NCI-H1048 (cell line): Measurements from ENCODE around the gene LIMD2.
A peak's percentile ranks its signal among the peaks of the same experiment; 100 is the strongest.
"Not testable (repeated sequence)": the region's sequence is repeated elsewhere in the genome, so short reads cannot be mapped to it uniquely, and the experiment has no call there.

Experiments
- DNase-seq: peaks from one replicate; lab custom pipeline; 2025; lab: John Stamatoyannopoulos, UW

The LIMD2 gene

GRCh38 chr17:63699638-63700527 lies at the start of gene LIMD2:
TSS of gene LIMD2 (minus strand) at chr17:63700125. CDS start at chr17:63699298, 827 bp downstream.
- no peak for DNase-seq

GRCh38 chr17:63741408-63742173 lies 41.7 kb upstream of the LIMD2 start, which contains the start of gene STRADA:
TSS of gene STRADA (minus strand) at chr17:63741799. CDS start at chr17:63728369, 13,430 bp downstream.
- DNase-seq: peak; percentile 94

- DNase-seq: no peak
Observed at GRCh38 chr17:63741143-63741407, 41.1 kb upstream of the LIMD2 start.

DNA sequence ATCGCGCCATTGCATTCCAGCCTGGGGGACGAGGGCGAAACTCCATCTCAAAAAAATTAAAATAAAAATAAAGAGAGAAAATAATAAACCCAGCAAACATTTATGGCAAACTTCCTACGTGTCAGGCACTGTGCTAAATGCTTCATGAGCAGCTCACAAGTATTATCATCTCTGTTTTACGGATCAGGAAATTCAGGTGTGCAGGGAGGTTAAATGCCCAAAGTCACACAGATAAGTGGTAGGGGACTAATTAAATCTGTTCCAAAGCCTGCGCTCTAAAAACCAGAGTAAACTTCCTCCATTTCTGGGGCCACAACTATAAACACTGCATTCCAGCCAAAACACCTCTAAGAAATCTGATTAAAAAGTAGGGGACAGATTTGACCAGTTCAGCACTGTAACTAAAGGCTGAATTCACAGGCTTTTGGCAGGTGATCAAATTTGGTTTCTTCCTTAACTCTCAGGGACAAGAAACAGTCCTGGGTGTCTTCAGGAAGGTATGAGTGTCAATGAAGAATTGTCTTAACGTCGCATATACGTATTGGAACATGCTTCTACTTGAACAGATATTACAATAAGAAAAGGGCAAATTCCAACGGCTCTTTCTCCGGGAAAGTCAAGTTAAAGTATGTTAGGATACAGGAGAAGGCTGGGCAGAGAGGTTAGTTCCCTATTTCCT lies 40.7 kb upstream of the LIMD2 start:
- no peak for DNase-seq

GRCh38 chr17:63735691-63736090 lies 35.8 kb upstream of the LIMD2 start:
- DNase-seq: no peak

GRCh38 chr17:63722403-63722802 lies 22.5 kb upstream of the LIMD2 start:
- no peak for DNase-seq

- DNase-seq: not testable (repeated sequence)
Observed at GRCh38 chr17:63720194-63720593, 20.3 kb upstream of the LIMD2 start.

DNA sequence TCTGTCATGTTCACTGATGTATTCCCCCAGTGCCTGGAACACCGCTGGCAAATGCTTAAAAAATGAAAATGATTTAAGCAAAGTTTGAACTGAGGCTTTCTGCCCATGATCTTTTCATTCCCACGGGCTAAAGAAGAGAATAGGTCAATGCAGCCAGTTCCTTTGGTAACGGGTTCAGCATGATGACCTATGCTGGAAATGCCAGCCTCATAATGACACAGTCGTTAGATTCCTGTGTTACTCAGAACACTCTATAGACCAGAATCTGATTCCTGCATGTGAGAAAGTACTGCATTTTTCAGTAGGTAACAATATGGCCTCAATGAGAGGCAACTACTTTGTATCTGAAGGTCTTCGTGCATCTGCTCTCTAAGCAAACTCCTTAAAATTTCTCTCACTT lies 19.1 kb upstream of the LIMD2 start:
- no peak for DNase-seq

- no peak for DNase-seq
Observed at GRCh38 chr17:63716426-63716825, 16.5 kb upstream of the LIMD2 start.

GRCh38 chr17:63714550-63715277 lies 14.8 kb upstream of the LIMD2 start:
- DNase-seq: no peak

DNA sequence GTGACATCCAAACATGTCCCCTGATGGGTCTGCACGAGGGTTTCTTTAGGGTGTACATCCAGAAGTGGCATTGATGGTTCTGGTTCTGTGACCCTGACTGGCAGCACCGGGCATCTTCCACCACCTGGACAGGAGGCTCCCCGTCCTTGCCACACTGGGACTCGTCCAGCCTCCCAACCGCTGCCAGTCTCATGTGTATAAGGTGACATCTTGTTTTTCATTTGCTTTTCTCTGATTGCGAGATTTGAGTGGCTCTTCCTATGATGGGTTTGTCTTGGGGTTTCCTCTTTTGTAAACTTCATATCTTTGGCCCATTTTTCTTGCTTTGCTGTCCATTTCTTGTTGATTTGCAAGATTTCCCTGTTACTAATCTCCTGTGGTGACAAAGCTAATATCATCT lies 9.2 kb upstream of the LIMD2 start:
- no peak for DNase-seq

DNA sequence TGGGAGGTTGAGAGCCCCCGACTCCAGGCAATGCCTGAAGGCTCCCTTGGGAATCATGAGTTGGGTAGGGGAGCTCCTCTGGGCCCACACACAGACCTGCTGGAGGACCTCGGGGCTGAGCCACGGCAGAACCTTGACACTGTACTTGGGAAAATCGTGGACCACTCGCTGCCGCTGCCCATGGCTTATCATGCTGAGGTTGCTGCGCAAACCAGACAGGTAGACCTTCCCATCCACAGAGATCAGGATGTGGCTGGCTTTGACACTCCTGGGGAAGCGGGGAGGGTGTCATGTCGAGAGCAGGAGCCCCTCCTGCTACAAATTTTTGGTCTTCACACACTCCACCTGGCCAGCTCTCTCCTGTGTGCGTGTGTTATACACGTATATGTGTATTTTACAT lies 7.2 kb upstream of the LIMD2 start:
- no peak for DNase-seq

DNA sequence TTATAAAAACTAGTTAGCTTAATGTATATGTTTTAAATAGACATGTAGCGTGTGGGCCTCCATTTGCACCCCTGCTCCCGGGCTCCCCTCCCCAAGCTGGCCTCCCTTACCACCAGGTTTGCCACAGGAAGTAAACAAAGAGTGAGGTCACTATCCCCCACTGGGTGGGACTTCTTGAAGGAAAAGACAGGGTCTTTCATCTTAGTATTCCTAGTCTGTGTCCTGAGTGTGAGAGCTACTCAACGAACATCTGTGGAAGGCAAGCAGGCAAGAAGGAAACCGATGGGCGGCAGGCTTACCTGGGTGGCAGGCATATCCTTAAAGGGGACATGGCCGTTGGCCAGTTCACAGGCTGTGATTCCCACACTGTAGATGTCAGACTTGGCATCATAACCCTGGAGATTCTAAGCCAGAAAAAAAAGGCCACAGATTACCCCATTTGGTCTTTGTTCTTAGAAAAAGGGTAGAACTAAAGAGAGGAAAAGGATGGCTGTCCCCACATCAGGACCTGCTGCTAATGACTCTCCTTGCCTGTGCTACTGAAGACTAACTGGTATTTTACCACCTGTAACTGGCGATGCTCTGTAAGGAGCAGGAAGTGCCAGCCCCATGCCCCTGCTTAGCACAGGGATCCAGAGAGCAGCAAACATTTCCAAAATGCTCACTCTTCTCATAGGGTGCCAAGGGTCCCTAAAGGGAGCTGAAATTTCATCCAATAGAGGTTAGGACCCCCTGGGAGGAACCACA lies 6.6 kb upstream of the LIMD2 start:
- DNase-seq: no peak

DNA sequence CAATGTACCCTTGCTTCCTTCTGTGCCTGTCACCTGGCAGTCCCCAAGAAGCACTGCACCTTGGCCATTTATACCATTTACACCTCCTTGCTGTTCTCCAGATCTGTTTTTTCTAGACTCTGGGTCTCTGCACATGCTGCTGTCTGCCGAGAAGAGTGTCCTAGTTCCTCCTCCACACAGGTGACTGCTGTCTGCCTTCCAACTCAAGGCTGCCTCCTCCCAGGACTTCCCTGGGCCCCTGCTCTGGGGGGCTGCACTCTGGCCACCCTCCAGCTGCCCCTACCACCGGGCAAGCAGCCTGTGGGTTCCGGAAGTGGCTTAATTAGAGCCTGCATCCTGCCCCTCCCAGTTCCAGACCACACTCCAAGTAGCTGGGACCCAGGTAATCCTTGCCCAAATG lies 5.7 kb upstream of the LIMD2 start:
- no peak for DNase-seq

DNA sequence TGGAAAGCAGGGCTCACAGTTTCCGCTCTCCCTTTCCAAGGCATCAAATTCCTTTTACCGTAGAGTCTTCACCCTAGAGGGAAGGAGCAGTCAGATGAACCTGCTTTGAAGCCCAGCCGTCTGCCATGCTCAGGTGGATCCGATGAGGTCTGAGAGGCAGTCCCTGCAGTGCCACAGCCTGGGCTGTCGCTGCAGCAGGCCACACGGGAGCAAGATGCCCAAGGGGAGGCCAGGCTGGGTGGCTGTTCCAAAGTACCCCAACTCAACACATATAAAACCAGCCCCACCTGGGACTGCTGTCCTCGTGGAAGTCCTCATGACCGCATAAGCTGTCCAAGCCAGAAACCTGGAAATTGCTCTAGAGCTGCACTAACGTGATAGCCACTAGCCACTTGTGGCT lies 4.9 kb upstream of the LIMD2 start:
- no peak for DNase-seq

GRCh38 chr17:63704259-63704576 lies 4.3 kb upstream of the LIMD2 start:
- DNase-seq: no peak

DNA sequence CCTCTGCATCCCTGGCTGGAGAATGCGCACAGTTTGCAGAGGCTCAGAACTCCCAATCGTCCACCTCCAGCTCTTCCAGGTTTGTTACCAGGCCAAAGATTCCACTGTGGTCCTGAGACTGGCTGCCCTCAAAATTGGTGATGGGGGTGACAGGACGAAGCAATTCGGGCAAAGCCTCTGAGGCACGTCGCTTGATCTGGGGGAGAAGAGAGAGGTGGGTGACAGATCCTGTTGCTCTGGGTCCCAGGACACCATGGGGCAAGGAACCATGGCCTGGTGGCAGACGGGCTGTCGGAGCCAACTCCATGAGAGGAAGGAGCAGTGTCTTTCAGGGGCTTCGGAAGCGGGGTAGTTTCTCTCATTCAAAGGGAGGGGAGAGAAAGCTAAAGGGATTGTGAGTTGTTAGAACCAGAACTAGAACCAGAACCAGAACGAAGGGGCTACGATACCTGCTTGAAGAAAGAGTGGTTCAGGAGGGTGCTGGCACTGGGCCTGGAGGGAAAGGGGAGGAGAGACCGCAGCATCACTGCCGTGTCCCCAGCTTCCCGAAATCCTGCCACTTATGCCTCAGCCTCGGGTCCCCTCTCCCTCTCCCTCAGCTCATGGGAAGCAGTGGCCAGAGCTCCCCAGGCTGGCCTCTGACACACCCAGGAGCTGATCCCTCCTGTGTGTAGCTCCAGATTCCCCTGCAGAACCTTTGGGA lies 3.8 kb upstream of the LIMD2 start:
- no peak for DNase-seq

DNA sequence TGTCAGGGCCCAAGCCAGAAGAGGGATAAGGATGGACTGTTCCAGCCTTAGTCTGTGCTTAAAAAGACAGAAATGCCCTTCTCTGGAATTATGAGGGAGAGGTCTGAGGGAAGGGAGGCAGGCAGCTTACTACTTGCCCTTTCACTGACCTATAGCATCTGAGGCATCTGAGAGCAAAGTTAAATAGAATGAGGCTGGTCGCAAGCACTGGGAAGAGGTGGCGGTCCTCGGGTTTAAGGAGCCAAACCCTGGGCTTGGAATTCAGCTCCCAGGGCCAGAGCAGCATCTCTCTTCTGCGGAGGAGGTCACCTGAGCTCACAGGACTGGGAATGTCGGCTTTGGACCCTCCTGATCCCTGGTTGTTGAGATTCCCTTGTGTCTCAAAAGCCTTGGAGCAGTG lies 3.1 kb upstream of the LIMD2 start:
- no peak for DNase-seq

GRCh38 chr17:63702721-63703015 lies 2.7 kb upstream of the LIMD2 start:
- no peak for DNase-seq

DNA sequence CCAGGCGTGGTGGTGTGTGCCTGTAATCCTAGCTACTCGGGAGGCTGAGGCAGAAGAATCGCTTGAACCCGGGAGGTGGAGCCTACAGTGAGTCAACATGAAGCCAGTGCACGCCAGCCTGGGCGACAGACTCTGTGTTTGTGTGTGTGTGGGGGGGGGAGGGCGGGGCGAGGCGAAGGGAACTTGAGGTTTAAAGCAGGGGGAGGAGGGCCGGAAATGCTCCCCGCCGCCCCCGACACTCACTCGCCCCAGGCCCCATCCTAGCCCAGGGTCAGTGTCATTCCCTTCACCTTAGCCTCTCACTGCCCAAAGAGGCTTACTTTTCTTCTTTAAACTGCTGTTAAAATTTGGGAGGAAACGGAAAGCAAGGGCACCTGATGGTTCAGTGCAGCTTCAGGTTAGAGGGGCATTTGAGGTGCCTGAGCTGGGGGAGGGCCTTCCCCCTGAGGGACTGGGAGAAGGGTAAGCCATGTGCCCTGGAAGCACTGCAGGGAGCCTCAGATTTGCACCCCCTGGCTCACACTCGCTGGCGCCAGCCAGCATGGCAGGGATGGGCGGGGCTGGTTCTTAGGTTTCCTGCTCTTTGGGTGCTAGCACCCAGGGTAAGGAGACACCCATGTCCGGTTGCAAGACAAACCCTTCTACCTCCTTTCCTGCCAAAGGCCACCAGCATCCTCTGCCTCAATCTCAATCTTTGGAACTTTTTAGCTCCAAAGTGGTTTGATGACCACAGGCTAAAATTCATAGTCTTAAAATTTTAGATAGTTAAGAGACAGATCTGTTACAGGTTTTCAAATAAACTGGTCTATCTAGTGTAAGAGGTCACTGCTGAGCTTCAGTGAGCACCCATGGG lies 2.2 kb upstream of the LIMD2 start:
- DNase-seq: no peak
